A549 treated with Mapracorat at 1 μM for 4 hours (cell line): ENCODE results near the gene MPC2. TPM values are rescaled to one million over a fixed set of nuclear protein-coding genes. Genes with fewer than 3 reads are reported as not detected.

Experiments used
- total RNA-seq: library from RNA; stranded (reverse); fragments of 200-300 nt; extraction: Qiagen RNA extraction; gene quantifications from 5 replicates; pipeline ENCODE4 v1.2.3, GENCODE V29; 2022

Gene MPC2
- total RNA-seq: 52.4 to 82.2 TPM (median 74.5 TPM) in 5 replicates

DNA sequence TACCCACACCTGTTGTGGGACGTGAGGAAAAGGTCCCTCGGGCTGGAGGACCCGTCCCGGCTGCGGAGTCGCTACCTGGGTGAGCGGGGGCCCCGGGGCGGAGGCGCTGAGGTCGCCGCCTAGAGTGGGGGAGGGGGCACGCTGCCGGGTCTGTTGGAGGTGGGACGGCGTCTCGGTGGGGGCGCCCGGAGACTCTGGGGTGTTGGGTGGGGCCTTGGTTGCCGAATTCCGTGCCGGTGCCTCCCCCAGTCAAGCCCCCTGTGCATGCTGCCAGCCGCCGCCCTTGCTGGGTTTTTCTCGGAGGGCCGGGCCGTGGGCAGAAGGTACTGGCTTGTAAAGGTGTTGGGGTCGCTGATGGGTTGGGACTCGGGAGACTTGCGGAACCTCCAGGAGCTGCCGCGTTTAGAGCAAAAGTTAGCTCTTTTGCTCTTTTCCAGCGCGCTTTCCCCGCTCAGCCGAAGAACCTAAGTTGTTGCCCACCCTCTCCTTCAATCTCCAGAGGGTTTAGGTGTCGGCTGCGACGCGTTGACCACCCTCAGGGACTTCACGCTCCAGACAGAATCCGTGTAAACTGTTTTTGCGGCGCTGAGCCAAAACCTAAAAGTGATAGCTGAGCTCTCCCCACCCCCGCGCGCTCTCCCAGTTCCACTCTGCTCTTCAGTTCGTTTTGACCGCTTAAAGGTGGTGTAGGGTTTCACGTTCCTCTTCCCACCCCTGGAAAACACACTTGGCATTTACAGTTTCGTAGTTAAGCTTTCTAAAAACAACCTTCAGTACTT lies at the start of gene MPC2:
TSS of gene MPC2 (minus strand) at position 143 of the 779 bp plus-strand sequence. CDS start 1,231 bp downstream, outside the sequence.

DNA sequence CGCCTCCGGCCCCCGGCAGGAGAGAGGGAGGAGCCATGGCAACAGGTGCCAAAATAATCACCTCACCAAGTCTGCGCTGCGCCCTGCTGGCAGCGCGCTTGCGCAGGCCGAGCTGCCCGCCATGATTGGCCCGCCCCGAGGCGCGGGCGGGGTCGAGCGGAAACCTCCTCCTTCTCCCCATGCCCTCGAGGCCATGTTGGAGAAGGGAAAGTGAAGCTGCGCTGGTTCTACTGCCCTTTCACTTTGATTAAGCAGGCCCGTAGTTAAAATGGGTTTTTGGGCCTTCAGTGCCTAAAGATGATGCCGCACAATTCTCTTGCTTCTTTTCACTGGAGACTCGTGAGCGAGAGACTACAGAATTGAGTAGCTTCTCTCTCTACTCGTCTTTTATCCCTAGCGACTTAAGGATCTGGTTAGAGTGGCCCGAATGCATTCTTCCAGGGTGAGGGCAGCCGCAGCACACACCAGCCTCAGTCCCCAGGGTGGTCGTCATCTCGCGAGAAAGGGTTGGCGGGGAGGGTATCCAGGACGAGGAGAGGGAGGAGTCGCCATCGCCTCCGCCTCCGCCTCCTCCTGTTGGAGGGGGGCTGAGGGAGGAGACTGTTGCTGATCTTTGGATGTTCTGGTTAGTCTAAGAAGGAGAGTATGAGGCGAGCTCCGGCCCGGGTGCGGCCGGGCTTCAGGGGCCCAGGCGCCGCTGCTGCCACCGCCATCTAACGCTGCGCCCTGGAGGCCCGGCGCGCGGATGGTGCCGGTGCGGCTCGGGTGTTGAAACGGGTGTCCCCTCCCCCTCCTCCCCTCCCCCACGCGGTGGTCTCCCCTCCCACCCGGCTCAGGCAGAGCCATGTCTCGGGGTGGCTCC lies 573 bp downstream of the MPC2 start, which contains the start of gene DCAF6:
TSS of gene DCAF6 (plus strand) at position 616 of the 862 bp plus-strand sequence. CDS start at position 845, 229 bp downstream.

GRCh38 chr1:167913895-167914496 lies 22.9 kb downstream of the MPC2 start, which contains the start of gene ADCY10:
TSS of gene ADCY10 (minus strand) at chr1:167914134. CDS start at chr1:167905140, 8,994 bp downstream.

Other genes starting within 250 kb of the MPC2 start
- 94.6 to 126 TPM (median 118 TPM) in 5 replicates for gene MPZL1, start 215.1 kb downstream of the MPC2 start, total RNA-seq
- gene ADCY10, start 22.9 kb downstream of the MPC2 start, total RNA-seq: 0.04 to 0.21 TPM (median 0.04 TPM) in 3 of 5 replicates, not detected in the others
- gene DCAF6, start 389 bp downstream of the MPC2 start, total RNA-seq: 23.6 to 30.2 TPM (median 24.7 TPM) in 5 replicates
- gene GPR161, start 199.9 kb upstream of the MPC2 start, total RNA-seq: 10.4 to 17.4 TPM (median 15.9 TPM) in 5 replicates
- gene TIPRL, start 241.9 kb upstream of the MPC2 start, total RNA-seq: 29.8 to 35.1 TPM (median 33.1 TPM) in 5 replicates